ENCODE results near the gene LRRC8B. TPM values are rescaled to one million over a fixed set of nuclear protein-coding genes. Genes with fewer than 3 reads are reported as not detected.

LRRC8B gene
- total and polyA plus RNA-seq, 9 of the 15 experiments (the other 6 are each of a cell fraction or from before 2014, with no cell fraction given) = 4.3 to 43.7 (median 14.4) TPM

GRCh38 chr1:89523572-89524368 lies 859 bp upstream of the LRRC8B start (continued):
- TF ChIP-seq SMAD4 (CRISPR knock-in tag; conservative IDR thresholded peaks at IDR 0.05) (peak; percentile 75), ZNF280B (CRISPR knock-in tag; IDR thresholded peaks at IDR 0.05) (no peak), CREB3 (tag; conservative IDR thresholded peaks at IDR 0.05; ENCODE audit: low read depth) (no peak; the same call in 1 of the 2 replicates), ZNF592 (IDR thresholded peaks at IDR 0.05) (peak; percentile 96; the same call in 1 of the 2 replicates), MAX (CRISPR knock-in tag; IDR thresholded peaks at IDR 0.05) (peak; percentile 100), NR3C1 (CRISPR knock-in tag; IDR thresholded peaks at IDR 0.05) (peak; percentile 99), THRAP3 (IDR thresholded peaks at IDR 0.05; ENCODE audit: borderline replicate concordance) (no peak), ASH1L (IDR thresholded peaks at IDR 0.05; ENCODE audit: borderline replicate concordance, low read depth, partially characterized antibody) (peak; percentile 64), E4F1 (CRISPR knock-in tag; IDR thresholded peaks at IDR 0.05; ENCODE audit: borderline replicate concordance) (no peak), MTA3 (IDR thresholded peaks at IDR 0.05; ENCODE audit: borderline replicate concordance) (no peak), FOXP1 (CRISPR knock-in tag; IDR thresholded peaks at IDR 0.05) (peak; percentile 100; the same call in 1 of the 2 replicates), RUNX1 (IDR thresholded peaks at IDR 0.05; ENCODE audit: low read depth) (no peak), BCL6 (CRISPR knock-in tag; IDR thresholded peaks at IDR 0.05) (no peak), ZNF655 (CRISPR knock-in tag; IDR thresholded peaks at IDR 0.05) (no peak), ZEB2 (IDR thresholded peaks at IDR 0.05) (no peak)
